Adrenal gland (tissue), 12 donors: ENCODE results near the gene IFITM2. TPM values are rescaled to one million over a fixed set of nuclear protein-coding genes. Genes with fewer than 3 reads are reported as not detected.
"Not testable (repeated sequence)": the region's sequence is repeated elsewhere in the genome, so short reads cannot be mapped to it uniquely, and the experiment has no call there.

ENCODE experiments used
- DNase-seq, 7 donors: peaks; one replicate each; pipeline ENCODE4 v3.0.0-alpha.2; 2019 to 2020
- H3K27ac ChIP-seq, 5 donors: fragments of 200-600 bp; sonication (generic) in 4 of 5; 1 replicate in 3 of 5; 2 replicates in 2 of 5; pipeline versions ENCODE4 v1.5.1 to v1.8.0; 2016 to 2020; ENCODE audit warnings: mild to moderate bottlenecking in 1 of 5
- H3K27me3 ChIP-seq: fragments of 200-600 bp; 2 replicates; pipeline ENCODE4 v1.8.0; 2021
- H3K36me3 ChIP-seq, 2 donors: fragments of 200-600 bp; replicated peaks in 1 of 2; 1 replicate in 1 of 2; 2 replicates in 1 of 2; pipeline versions ENCODE4 v1.5.1 to v1.8.0; 2018 to 2022
- H3K4me1 ChIP-seq, 2 donors: fragments of 200-600 bp; replicated peaks in 1 of 2; 1 replicate in 1 of 2; 2 replicates in 1 of 2; pipeline versions ENCODE4 v1.5.1 to v1.8.0; 2018 to 2021
- H3K4me3 ChIP-seq, 4 donors: fragments of 200-600 bp; sonication (generic) in 3 of 4; one replicate each; pipeline ENCODE4 v1.5.1; 2016 to 2018
- H3K9me3 ChIP-seq, 3 donors: fragments of 200-600 bp; sonication (generic) in 1 of 3; replicated peaks in 1 of 3; 1 replicate in 2 of 3; 2 replicates in 1 of 3; pipeline versions ENCODE4 v1.5.1 to v1.8.0; 2016 to 2021
- POLR2A ChIP-seq, 2 donors: fragments of 450-650 bp; IDR thresholded peaks; one replicate each; pipeline ENCODE4 v1.6.1; 2017; ENCODE audit warnings: antibody characterized with exemption in 2 of 2, mild to moderate bottlenecking in 2 of 2, moderate library complexity in 1 of 2
- WGBS, 4 donors: extraction: QIAGEN DNeasy Blood & Tissue Kit in 2 of 4; methylation state at CpG; one replicate each; pipeline versions ENCODE4 v1.1.5 to v1.1.7; 2013 to 2017; 5-methylcytosine and 5-hydroxymethylcytosine counted together
- intact Hi-C, 2 donors: fragments of 100-400 bp; cut with DNase I; formaldehyde crosslinking; loops; one replicate each; pipeline versions ENCODE4 v1.14.1 to v1.15.0; 2022 to 2023
- polyA plus RNA-seq, 3 donors: library from polyadenylated mRNA; stranded (reverse); fragments of 200-250 nt in 2 of 3; fragments of 350-450 nt in 1 of 3; fragmentation: Illumina TruSeq in 1 of 3; extraction: RNeasy Lipid Tissue Mini Kit (QIAGEN cat#74804) in 1 of 3; gene quantifications; one replicate each; pipeline ENCODE4 v1.2.3, GENCODE V29; 2013 to 2014
- total RNA-seq, 9 donors: library from RNA; depleted of rRNA in 4 of 9; stranded (reverse); fragments of >200 nt in 4 of 9; fragments of 120-200 nt in 1 of 9; fragmentation: NEBNext Ultra II Directional in 1 of 9; extraction: Animal tissue kit (Norgen Biotek cat#: 25700) in 1 of 9; gene quantifications; one replicate each; pipeline versions ENCODE4 v1.1.0 to v1.2.4, GENCODE V29; 2013 to 2023
- TF ChIP-seq, protein P1 (sequence below), 6 experiments: fragments of 450-650 bp in 4 of 6; fragments of 200-600 bp in 2 of 6; sonication (generic) in 1 of 6; IDR thresholded peaks; 1 replicate in 5 of 6; 2 replicates in 1 of 6; pipeline versions ENCODE4 v1.5.1 to v1.8.0; 2016 to 2021; ENCODE audit warnings: antibody characterized with exemption in 6 of 6, mild to moderate bottlenecking in 2 of 6, moderate library complexity in 1 of 6
- donor health status: healthy with polysubstance abuse.
- donor health status: Bipolar disorder and iron deficiency.
- donor health status: DM: yes; HTN: yes; CAD: no.
- donor health status: DM: no; HTN: no; CAD: no.
- donor health status: DM: no; HTN: no; CAD: no.
- donor health status: DM: yes; HTN: yes; CAD: no.

IFITM2 gene
- total and polyA plus RNA-seq, 12 donors: 30.7 to 835 (median 235) TPM

GRCh38 chr11:331358-332060, 23.9 kb downstream of the IFITM2 start:
- no peak for DNase-seq
- intact Hi-C loops: no loop called here
- no peaks in the 10 kb centered on the region for H3K27me3 ChIP-seq
- peaks cover 13 to 21% of the 10 kb centered on the region in 2 donors for H3K4me1 ChIP-seq
- no peak overlapping the region for H3K4me3 ChIP-seq
- H3K27ac ChIP-seq: no peak overlapping the region
- TF ChIP-seq, protein P1, sequence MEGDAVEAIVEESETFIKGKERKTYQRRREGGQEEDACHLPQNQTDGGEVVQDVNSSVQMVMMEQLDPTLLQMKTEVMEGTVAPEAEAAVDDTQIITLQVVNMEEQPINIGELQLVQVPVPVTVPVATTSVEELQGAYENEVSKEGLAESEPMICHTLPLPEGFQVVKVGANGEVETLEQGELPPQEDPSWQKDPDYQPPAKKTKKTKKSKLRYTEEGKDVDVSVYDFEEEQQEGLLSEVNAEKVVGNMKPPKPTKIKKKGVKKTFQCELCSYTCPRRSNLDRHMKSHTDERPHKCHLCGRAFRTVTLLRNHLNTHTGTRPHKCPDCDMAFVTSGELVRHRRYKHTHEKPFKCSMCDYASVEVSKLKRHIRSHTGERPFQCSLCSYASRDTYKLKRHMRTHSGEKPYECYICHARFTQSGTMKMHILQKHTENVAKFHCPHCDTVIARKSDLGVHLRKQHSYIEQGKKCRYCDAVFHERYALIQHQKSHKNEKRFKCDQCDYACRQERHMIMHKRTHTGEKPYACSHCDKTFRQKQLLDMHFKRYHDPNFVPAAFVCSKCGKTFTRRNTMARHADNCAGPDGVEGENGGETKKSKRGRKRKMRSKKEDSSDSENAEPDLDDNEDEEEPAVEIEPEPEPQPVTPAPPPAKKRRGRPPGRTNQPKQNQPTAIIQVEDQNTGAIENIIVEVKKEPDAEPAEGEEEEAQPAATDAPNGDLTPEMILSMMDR (IDR thresholded peaks at IDR 0.05): no peak
- no peak for TF ChIP-seq POLR2A (IDR thresholded peaks at IDR 0.05)
- 80 to 82% (median 82%) methylated on average over 19 of the region's 19 CpGs for WGBS, 4 donors
- no peaks in the 10 kb centered on the region for H3K9me3 ChIP-seq
- no peaks in the 10 kb centered on the region for H3K36me3 ChIP-seq

DNA sequence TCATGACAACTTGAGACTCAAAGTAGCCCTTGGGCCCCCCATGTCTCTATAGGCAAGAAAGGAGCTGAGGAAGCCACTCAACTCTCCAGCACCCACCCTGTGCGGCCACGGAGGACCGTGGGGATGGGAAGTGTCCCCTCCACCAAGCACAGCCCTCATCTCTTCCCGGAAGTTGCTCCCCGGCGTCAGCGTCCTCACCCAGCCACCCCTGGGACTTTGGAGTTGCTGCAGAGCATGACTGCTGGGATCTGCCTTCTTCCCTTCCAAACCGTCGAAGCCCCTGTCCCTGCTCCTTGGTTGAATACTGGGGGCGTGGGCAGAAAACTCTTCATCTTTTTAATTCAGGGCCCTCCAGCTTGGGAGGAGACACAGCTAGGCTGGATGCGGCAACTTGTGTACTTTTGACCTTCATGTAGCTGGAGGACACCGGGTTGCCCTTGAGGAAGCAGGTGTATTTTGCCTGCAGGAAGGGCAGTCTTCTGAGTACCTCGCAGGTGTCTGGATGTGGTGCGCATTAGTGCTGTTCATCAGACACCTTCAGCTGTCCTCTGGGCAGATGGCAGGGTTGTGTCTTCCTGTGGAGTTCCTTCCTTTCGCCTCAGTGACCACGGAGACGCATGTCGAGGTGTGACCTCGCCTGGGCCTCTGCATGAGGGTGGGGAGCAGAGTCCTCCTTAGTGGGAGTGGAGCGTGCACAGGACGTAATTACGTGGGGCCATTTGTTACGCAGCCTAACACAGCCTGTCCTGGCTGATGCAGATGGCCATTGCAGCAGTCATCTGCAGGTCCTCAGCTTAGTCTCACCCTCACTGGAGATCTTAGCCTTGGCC, 25.2 kb downstream of the IFITM2 start:
- TF ChIP-seq, protein P1 (IDR thresholded peaks at IDR 0.05): no peak
- no peak for TF ChIP-seq POLR2A (IDR thresholded peaks at IDR 0.05)
- Histone ChIP-seq H3K4me1 (peaks cover 5 to 12% of the 10 kb centered on the region in 2 donors), H3K9me3 (no peaks in the 10 kb centered on the region), H3K27ac (no peak overlapping the region), H3K27me3 (no peaks in the 10 kb centered on the region), H3K36me3 (no peaks in the 10 kb centered on the region), H3K4me3 (no peak overlapping the region)
- 83 to 90% (median 86%) methylated on average over 19 to 23 of the region's 23 CpGs for WGBS, 4 donors
- intact Hi-C loops: no loop called here
- no peak for DNase-seq

DNA sequence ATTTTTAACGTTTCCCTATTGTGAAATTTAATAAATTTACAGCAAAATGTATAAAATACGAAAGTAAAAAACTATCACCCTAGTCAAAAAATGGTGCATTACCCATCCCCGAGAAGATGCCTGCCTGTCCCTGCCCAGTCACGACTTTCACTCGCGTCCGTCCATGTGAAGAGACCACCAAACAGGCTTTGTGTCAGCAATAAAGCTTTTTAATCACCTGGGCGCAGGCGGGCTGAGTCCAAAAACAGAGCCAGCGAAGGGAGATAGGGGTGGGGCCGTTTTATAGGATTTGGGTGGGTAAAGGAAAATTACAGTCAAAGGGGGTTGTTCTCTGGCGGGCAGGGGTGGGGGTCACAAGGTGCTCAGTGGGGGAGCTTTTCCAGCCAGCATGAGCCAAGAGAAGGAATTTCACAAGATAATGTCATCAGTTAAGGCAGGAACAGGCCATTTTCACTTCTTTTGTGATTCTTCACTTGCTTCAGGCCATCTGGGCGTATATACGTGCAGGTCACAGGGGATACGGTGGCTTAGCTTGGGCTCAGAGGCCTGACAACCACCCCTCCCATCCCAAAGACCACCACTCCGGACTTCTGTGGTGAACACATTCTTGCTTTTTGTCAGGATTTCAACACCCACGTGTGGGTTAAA, 26.1 kb downstream of the IFITM2 start:
- intact Hi-C loops, H3K36me3 ChIP-seq, H3K27me3 ChIP-seq, H3K4me3 ChIP-seq, DNase-seq, H3K4me1 ChIP-seq, H3K9me3 ChIP-seq, H3K27ac ChIP-seq: not testable (repeated sequence)
- WGBS, 4 donors: 80 to 83% (median 82%) methylated on average over 17 of the region's 17 CpGs

- TF ChIP-seq, protein P1 (IDR thresholded peaks at IDR 0.05): no peak
- TF ChIP-seq POLR2A (IDR thresholded peaks at IDR 0.05): no peak
- no peak for DNase-seq
- WGBS, 4 donors: 74 to 78% (median 76%) methylated on average over 25 of the region's 25 CpGs
- Histone ChIP-seq H3K27ac (peak overlapping the region in 1 of 5 donors; percentile 73), H3K27me3 (no peaks in the 10 kb centered on the region), H3K9me3 (no peaks in the 10 kb centered on the region), H3K4me1 (peaks cover 5 to 9% of the 10 kb centered on the region in 2 donors), H3K36me3 (no peaks in the 10 kb centered on the region), H3K4me3 (no peak overlapping the region)
- intact Hi-C loops: no loop called here
Observed at GRCh38 chr11:334264-334994, 26.8 kb downstream of the IFITM2 start.
